Esophagus squamous epithelium (tissue), 5 donors: Measurements from ENCODE around the gene ABLIM2. TPM values are rescaled to one million over a fixed set of nuclear protein-coding genes. Genes with fewer than 3 reads are reported as not detected.
A peak's percentile ranks its signal among the peaks of the same experiment; 100 is the strongest.

Source experiments
- DNase-seq: peaks from one replicate; lab custom pipeline; 2025; lab: John Stamatoyannopoulos, UW
- H3K27ac ChIP-seq, 4 donors: fragments of 200-600 bp; sonication (generic); one replicate each; pipeline ENCODE4 v1.5.1; 2016 to 2019; ENCODE audit warnings: mild to moderate bottlenecking in 1 of 4
- H3K27me3 ChIP-seq, 4 donors: fragments of 200-600 bp; sonication (generic); 1 replicate in 3 of 4; 2 replicates in 1 of 4; pipeline versions ENCODE4 v1.5.1 to v1.6.0; 2017 to 2021; ENCODE audit warnings: antibody characterized with exemption in 1 of 4
- H3K36me3 ChIP-seq, 3 donors: fragments of 200-600 bp; sonication (generic); one replicate each; pipeline ENCODE4 v1.5.1; 2016 to 2019
- H3K4me1 ChIP-seq, 3 donors: fragments of 200-600 bp; sonication (generic); one replicate each; pipeline ENCODE4 v1.5.1; 2017 to 2019
- H3K4me3 ChIP-seq, 4 donors: fragments of 200-600 bp; sonication (generic); 1 replicate in 3 of 4; 2 replicates in 1 of 4; pipeline ENCODE4 v1.5.1; 2016 to 2019; ENCODE audit warnings: mild to moderate bottlenecking in 2 of 4, moderate library complexity in 1 of 4
- H3K9me3 ChIP-seq, 3 donors: fragments of 200-600 bp; sonication (generic); one replicate each; pipeline ENCODE4 v1.5.1; 2016 to 2019
- POLR2A ChIP-seq, 4 donors: fragments of 450-650 bp; IDR thresholded peaks; one replicate each; pipeline ENCODE4 v1.6.1; 2017; ENCODE audit warnings: antibody characterized with exemption in 4 of 4, mild to moderate bottlenecking in 4 of 4, moderate library complexity in 3 of 4
- WGBS, 2 donors: methylation state at CpG; one replicate each; pipeline ENCODE4 v1.1.5; 2018; 5-methylcytosine and 5-hydroxymethylcytosine counted together
- intact Hi-C: fragments of 100-400 bp; cut with DNase I; formaldehyde crosslinking; loops from one replicate; pipeline ENCODE4 v1.15.0; 2022
- total RNA-seq, 4 donors: library from RNA; depleted of rRNA; stranded (reverse); fragments of >200 nt; gene quantifications; one replicate each; pipeline ENCODE4 v1.1.0, GENCODE V29; 2016
- TF ChIP-seq, protein P1 (sequence below), 6 experiments: fragments of 450-650 bp in 4 of 6; fragments of 200-600 bp in 2 of 6; sonication (generic) in 2 of 6; IDR thresholded peaks; one replicate each; pipeline ENCODE4 v1.5.1; 2016 to 2019; ENCODE audit warnings: antibody characterized with exemption in 6 of 6, mild to moderate bottlenecking in 4 of 6, moderate library complexity in 4 of 6
- donor health status: DM: yes; HTN: yes; CAD: no.

ABLIM2 gene
- total RNA-seq, 4 donors from 2014 or later, result 13.5 to 26.7 (median 15.7) TPM

DNA sequence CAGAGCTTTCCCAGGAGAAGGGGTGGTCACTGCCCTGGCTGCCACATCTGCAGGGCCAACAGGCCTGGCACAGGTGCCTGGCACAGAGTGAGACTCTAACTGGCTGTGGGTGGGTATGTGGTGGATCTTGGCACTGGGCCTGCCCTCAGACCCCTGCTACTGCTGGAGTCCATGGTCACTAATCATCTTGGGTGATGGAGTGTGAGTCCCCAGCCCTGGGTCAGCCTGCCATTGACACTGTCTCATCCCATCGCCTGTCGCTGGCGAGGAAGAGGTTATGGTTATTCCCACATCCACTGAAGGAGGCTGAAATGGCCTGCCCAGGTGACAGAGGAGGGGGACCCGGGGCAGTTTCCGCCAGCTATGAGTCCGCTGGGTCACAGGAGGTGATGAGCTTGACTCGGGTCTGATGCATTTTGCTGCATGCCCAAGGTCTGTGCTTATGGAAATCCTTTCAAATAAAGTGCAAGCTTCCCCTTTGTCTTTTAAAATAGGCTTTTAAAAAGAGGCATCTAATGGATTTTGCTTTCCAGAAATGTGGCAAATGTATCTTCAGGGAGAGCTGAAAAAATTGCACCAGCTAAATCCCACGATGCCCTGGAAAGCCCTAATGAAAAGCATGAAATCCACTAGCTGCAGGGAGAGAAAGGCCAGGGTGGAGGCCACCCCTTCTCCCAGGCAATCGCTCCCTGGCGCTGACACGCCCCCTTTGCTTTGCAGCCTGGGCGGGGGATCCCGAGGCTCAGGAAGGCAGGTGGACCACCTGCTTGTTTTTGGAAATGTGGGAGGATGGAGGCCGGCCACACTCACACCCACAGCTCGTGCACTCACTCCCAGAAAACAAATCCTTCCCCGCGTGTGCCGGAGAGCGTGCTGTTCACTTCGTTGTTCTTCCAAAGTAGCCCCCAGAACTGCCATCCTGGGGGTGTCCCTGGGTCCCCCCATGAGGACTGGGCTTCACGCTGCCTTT is 54.9 kb downstream of the ABLIM2 start:
- peaks cover 0 to 26% (median 4%) of the 10 kb centered on the region in 3 donors for H3K4me1 ChIP-seq
- DNase-seq, result no peak

DNA sequence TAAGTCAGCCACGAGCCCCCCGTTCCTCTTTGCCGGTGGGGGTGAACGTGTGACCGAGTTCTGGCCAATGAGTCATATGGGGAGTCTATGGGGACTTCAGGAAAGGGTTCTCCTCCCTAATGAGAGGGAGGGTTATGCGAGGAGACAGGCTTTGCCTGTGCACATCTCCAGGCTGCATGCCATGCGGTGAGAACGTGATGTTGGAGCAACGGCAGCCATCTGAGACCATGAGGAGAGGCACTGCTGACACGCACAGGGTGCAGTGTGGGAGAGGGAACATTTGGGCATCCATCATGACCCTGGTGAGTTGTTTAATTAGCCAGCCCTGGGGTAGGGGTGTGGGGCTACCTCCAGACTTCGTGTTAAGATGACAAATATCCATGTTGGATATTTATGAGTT is 55.8 kb downstream of the ABLIM2 start:
- Histone ChIP-seq H3K27ac (no peak overlapping the region), H3K36me3 (peaks cover 0 to 36% (median 5%) of the 10 kb centered on the region in 3 donors), H3K4me1 (peaks cover 0 to 32% (median 4%) of the 10 kb centered on the region in 3 donors), H3K4me3 (no peak overlapping the region), H3K9me3 (no peaks in the 10 kb centered on the region), H3K27me3 (peaks cover 0 to 10% (median 0%) of the 10 kb centered on the region in 4 donors)
- TF ChIP-seq POLR2A (IDR thresholded peaks at IDR 0.05), result no peak
- TF ChIP-seq, protein P1, sequence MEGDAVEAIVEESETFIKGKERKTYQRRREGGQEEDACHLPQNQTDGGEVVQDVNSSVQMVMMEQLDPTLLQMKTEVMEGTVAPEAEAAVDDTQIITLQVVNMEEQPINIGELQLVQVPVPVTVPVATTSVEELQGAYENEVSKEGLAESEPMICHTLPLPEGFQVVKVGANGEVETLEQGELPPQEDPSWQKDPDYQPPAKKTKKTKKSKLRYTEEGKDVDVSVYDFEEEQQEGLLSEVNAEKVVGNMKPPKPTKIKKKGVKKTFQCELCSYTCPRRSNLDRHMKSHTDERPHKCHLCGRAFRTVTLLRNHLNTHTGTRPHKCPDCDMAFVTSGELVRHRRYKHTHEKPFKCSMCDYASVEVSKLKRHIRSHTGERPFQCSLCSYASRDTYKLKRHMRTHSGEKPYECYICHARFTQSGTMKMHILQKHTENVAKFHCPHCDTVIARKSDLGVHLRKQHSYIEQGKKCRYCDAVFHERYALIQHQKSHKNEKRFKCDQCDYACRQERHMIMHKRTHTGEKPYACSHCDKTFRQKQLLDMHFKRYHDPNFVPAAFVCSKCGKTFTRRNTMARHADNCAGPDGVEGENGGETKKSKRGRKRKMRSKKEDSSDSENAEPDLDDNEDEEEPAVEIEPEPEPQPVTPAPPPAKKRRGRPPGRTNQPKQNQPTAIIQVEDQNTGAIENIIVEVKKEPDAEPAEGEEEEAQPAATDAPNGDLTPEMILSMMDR (IDR thresholded peaks at IDR 0.05), result no peak
- no peak for DNase-seq
- intact Hi-C loops, result no loop called here
- 83 to 93% methylated on average over 2 to 5 of the region's 11 CpGs for WGBS, 2 donors

More for the DNA sequence above, 54.9 kb downstream of the ABLIM2 start:
- H3K36me3 ChIP-seq, result peaks cover 0 to 36% (median 5%) of the 10 kb centered on the region in 3 donors
- no peaks in the 10 kb centered on the region for H3K9me3 ChIP-seq
- no peak overlapping the region for H3K4me3 ChIP-seq
- intact Hi-C loops, result no loop called here
- 52 to 78% methylated on average over 3 to 9 of the region's 21 CpGs for WGBS, 2 donors
- H3K27me3 ChIP-seq, result peaks cover 0 to 17% (median 0%) of the 10 kb centered on the region in 4 donors
- TF ChIP-seq, protein P1 (IDR thresholded peaks at IDR 0.05), result no peak
- TF ChIP-seq POLR2A (IDR thresholded peaks at IDR 0.05), result no peak
- no peak overlapping the region for H3K27ac ChIP-seq

DNA sequence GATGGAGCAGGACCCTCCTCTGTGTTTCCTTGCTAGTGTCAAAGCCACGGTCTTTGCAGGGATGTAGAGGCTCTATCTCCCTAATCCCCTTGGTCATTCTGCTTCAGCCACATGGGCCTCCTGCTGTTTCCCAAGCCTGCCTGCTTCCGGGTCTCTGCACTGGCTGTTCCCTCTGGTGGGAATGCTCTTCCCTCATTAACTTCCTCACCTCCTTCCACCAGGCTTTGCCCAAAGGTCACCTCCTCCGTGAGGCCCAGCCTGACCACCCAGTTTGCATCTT is 56.6 kb downstream of the ABLIM2 start:
- Histone ChIP-seq H3K36me3 (peaks cover 0 to 40% (median 5%) of the 10 kb centered on the region in 3 donors), H3K4me1 (peaks cover 0 to 39% (median 4%) of the 10 kb centered on the region in 3 donors), H3K27me3 (peaks cover 0 to 10% (median 0%) of the 10 kb centered on the region in 4 donors), H3K4me3 (no peak overlapping the region), H3K27ac (peak overlapping the region in 2 of 4 donors; percentile 47 to 71), H3K9me3 (no peaks in the 10 kb centered on the region)
- DNase-seq, result no peak
- WGBS, 2 donors, result 66 to 81% methylated on average over 3 of the region's 3 CpGs
- no peak for TF ChIP-seq POLR2A (IDR thresholded peaks at IDR 0.05)
- intact Hi-C loops, result no loop called here

DNA sequence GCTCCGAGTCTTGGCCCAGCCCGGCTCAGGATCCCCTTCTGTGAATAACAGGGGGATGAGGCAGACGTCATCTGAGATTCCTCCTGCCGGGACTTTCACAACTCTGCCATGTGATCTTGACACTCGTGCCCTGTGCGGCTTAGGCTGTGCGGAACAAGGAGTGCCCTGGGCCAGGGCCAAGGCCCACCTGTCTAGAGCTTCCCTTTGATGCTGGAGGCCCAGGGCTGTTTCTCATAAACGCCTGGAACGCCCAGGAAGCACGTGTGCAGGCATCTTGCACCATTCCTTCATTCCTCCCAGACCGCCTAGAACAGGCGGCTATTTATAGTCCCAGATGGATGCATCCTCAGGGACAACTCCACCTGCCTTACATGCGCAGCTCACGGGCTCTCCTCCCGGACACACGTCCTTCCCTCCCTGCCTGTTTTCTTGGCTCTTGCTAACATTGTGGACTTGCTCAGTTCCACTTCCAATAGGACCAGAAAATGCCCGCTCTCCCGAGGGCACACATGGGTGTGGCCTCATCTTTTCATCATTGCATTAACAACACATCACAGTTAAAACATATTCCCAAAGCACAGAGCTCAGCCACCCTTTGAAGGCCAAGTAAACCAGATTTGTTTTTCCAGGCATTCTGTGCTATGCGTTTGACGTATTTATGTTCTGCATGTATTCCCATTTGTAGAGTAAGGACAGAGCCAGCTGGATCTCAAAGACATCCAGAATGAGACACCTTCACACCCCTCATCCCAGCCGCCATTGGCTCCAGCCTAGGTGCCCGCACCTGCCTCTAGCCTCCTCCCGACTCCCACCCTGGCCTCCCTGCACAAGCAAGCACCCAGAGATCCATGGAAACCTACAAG is 57.2 kb downstream of the ABLIM2 start:
- H3K9me3 ChIP-seq, result no peaks in the 10 kb centered on the region
- peaks cover 0 to 45% (median 5%) of the 10 kb centered on the region in 3 donors for H3K36me3 ChIP-seq
- intact Hi-C loops, result no loop called here
- DNase-seq, result no peak
- no peak overlapping the region for H3K4me3 ChIP-seq
- peaks cover 0 to 43% (median 4%) of the 10 kb centered on the region in 3 donors for H3K4me1 ChIP-seq
- peaks cover 0 to 10% (median 0%) of the 10 kb centered on the region in 4 donors for H3K27me3 ChIP-seq
- WGBS, 2 donors, result 45 to 57% methylated on average over 14 to 21 of the region's 23 CpGs
- H3K27ac ChIP-seq, result peak overlapping the region in 3 of 4 donors; percentile 31 to 71 (median 47)
- TF ChIP-seq, protein P1 (IDR thresholded peaks at IDR 0.05), result no peak
- TF ChIP-seq POLR2A (IDR thresholded peaks at IDR 0.05), result no peak

DNA sequence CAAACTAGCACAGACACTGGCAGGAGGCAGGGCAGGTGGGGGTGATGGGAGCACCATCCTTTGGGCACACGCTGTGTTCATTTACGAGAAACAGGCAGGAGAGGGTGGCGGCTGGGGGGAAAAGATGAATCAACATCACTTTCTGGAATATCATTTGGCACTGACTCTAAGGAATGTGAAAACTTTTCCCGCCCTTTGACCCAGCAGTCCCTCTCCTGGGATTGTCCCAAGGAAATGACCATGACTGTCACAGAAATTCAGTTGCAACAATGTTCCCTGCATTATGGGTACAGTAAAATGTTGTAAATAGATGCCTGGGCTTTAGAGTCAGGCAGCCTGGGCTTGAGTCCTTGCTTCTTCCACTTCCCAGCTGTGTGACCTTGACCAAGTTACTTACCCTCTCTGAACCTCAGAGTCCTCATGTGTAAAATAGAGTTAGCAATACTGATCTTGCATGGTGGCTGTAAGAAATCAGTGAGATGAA is 58.6 kb downstream of the ABLIM2 start:
- intact Hi-C loops, result no loop called here
- no peak for TF ChIP-seq POLR2A (IDR thresholded peaks at IDR 0.05)
- TF ChIP-seq, protein P1 (IDR thresholded peaks at IDR 0.05), result no peak
- peaks cover 0 to 9% (median 0%) of the 10 kb centered on the region in 4 donors for H3K27me3 ChIP-seq
- peaks cover 0 to 2% (median 0%) of the 10 kb centered on the region in 3 donors for H3K9me3 ChIP-seq
- H3K36me3 ChIP-seq, result peaks cover 0 to 43% (median 3%) of the 10 kb centered on the region in 3 donors
- DNase-seq, result no peak
- peak overlapping the region in 3 of 4 donors; percentile 31 to 61 (median 58) for H3K27ac ChIP-seq
- WGBS, 2 donors, result 47 to 66% methylated on average over 4 of the region's 4 CpGs
- peaks cover 0 to 43% (median 4%) of the 10 kb centered on the region in 3 donors for H3K4me1 ChIP-seq
- no peak overlapping the region for H3K4me3 ChIP-seq
